Retinal pigment epithelial cell (primary cell): ENCODE data around the gene GPR26.

Experiments used
- DNase-seq: peaks from one replicate; pipeline ENCODE4 v3.0.0-alpha.2; 2010; ENCODE audit warnings: low read depth
- H3K4me3 ChIP-seq: 2 replicates; pipeline ENCODE4 v1.5.1; 2011; ENCODE audit warnings: mild to moderate bottlenecking, low read length, control low read depth, moderate library complexity
- TF ChIP-seq, protein P1 (sequence below): conservative IDR thresholded peaks from 2 replicates; pipeline ENCODE4 v1.5.1; 2011; ENCODE audit warnings: low read depth, low read length, control low read depth, inconsistent platforms

Gene GPR26, protein sequence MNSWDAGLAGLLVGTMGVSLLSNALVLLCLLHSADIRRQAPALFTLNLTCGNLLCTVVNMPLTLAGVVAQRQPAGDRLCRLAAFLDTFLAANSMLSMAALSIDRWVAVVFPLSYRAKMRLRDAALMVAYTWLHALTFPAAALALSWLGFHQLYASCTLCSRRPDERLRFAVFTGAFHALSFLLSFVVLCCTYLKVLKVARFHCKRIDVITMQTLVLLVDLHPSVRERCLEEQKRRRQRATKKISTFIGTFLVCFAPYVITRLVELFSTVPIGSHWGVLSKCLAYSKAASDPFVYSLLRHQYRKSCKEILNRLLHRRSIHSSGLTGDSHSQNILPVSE

DNA sequence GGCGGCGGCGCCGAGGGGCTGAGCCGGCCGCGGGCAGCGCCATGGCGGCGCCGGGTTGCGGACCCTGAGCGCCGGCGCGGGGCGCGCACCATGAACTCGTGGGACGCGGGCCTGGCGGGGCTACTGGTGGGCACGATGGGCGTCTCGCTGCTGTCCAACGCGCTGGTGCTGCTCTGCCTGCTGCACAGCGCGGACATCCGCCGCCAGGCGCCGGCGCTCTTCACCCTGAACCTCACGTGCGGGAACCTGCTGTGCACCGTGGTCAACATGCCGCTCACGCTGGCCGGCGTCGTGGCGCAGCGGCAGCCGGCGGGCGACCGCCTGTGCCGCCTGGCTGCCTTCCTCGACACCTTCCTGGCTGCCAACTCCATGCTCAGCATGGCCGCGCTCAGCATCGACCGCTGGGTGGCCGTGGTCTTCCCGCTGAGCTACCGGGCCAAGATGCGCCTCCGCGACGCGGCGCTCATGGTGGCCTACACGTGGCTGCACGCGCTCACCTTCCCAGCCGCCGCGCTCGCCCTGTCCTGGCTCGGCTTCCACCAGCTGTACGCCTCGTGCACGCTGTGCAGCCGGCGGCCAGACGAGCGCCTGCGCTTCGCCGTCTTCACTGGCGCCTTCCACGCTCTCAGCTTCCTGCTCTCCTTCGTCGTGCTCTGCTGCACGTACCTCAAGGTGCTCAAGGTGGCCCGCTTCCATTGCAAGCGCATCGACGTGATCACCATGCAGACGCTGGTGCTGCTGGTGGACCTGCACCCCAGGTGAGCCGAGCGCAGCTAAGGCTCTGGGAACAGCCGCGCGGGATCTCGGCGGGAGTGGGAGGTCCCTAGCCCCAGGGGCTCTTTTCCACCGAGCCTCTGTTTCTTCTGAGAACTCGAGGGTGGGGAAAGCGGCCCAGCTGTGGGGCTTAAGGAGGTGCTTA lies at the start of gene GPR26:
TSS of gene GPR26 (plus strand) at position 38 of the 919 bp plus-strand sequence. CDS start at position 91, 53 bp downstream.
- TF ChIP-seq, protein P1, sequence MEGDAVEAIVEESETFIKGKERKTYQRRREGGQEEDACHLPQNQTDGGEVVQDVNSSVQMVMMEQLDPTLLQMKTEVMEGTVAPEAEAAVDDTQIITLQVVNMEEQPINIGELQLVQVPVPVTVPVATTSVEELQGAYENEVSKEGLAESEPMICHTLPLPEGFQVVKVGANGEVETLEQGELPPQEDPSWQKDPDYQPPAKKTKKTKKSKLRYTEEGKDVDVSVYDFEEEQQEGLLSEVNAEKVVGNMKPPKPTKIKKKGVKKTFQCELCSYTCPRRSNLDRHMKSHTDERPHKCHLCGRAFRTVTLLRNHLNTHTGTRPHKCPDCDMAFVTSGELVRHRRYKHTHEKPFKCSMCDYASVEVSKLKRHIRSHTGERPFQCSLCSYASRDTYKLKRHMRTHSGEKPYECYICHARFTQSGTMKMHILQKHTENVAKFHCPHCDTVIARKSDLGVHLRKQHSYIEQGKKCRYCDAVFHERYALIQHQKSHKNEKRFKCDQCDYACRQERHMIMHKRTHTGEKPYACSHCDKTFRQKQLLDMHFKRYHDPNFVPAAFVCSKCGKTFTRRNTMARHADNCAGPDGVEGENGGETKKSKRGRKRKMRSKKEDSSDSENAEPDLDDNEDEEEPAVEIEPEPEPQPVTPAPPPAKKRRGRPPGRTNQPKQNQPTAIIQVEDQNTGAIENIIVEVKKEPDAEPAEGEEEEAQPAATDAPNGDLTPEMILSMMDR, result no peak
- DNase-seq, result no peak
- H3K4me3 ChIP-seq, result no peak within 1 kb of the TSS

DNA sequence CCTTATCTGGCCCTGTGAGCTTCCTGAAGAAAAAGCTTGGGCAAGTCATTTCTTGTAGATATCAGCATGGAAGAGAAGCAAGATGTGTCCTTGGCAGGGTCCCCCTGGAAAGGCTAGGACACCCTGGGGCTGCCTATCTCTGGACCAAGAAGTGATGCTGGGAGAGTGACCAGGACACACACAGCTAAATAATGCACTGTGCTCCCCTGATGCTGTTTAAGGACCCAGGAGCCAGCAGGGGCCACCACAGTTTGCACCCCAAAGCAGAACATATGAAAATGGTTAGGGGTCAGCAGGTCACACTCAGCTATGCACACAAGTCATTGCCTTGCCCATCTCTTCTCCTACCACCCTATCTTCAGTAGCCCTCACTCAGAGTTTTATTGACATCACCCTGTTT lies 47.9 kb upstream of the GPR26 start:
- H3K4me3 ChIP-seq, result no peak overlapping the region
- DNase-seq, result no peak
- TF ChIP-seq, protein P1, result no peak

DNA sequence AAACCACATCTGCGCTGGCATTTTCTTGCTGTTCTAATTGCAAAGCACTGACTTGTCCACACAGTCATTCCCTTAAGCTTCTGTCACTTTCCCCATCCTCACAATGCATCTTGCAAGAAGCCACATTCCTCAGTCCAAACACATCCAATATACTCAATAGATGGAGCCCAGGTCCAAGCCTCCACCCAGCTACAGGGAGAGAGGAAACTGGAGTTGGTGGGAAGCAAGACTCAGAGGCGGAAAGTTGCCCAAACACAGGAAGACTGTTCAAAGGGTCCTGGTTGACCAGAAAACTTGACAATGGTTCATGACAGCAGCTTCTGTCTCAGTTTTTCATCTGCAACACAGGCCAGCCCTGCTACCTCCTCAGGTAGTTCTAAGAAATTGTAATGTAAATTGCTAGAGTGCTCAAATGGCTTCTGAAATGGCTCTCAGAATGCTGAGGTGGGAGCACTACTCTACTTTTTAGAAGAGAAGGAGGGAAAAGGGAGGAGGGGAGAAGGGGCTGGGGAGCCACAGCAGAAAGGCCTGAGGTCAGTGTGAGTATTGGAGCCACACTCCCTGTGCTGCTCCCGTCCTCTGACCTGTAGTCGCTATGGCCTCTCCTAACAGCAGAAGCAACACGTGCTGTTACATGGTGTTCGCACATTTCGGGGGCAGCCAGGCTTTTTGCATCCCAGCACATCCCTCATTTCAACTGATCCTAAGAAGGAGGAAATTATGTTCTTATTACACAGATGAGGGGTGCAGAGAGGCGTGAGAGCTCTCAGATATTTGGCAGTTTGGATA lies 46.9 kb upstream of the GPR26 start:
- DNase-seq, result no peak
- TF ChIP-seq, protein P1, result no peak
- no peak overlapping the region for H3K4me3 ChIP-seq

DNA sequence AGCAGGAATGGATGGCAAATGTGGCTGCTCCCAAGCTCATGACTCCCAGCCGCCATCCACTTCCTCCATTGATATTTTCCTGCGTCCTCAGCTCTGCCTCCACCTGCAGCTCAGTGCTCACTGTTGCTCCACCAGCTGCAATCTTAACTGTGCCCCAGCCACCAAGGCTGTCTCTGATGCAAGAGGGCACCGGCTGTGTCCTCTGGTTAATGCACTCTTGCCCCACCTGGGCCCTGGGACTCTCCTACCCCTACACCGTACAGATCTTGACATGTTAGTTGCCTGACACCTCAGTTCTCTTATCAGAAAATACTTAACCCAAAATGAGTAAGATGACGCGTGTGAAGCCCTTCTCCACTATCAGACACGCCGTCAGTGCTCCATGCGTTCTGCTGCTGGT lies 45.5 kb upstream of the GPR26 start:
- TF ChIP-seq, protein P1, result no peak
- DNase-seq, result no peak
- H3K4me3 ChIP-seq, result no peak overlapping the region

DNA sequence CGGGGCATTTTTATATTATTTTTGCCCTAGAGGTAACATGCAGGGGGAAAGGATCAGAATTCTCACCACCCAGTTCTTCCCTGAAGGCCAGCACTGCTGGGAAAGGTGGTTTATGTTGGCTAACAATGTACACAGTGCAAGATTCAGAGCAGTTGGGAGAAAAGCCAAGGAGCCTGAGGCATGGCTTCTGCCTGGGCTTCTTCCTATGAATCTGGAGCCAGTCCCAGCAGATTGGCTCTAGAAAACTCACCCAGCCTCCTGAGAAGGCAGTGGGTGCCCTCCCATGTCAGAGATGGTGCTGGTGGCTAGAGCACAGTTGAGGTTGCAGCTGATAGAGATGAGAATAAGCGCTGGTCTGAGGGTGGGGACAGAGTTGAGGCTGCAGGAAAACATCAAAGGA lies 44.7 kb upstream of the GPR26 start:
- no peak for DNase-seq
- no peak overlapping the region for H3K4me3 ChIP-seq
- TF ChIP-seq, protein P1, result no peak

DNA sequence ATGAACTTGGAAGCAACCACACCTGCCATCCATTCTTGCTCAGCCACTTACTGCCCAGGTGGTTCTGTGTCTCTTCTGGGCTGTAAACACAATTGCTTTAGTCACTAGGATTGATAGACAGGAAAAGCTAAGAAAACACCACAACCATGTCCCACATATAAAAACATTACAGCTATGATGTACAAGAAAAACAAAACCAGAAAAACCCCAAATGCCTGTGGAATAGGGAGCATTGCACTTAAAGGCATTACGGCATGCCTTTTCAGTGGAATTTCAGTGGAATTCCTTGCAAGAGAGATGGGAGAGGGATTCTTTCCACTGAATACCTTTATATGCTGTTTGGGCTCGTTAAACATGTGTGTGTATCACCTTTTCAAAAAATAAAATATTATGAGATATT lies 44.2 kb upstream of the GPR26 start:
- TF ChIP-seq, protein P1, result no peak
- no peak for DNase-seq
- no peak overlapping the region for H3K4me3 ChIP-seq
